HCT116 (cell line): ENCODE data around the gene NCCRP1.

Experiments
- ATF3 ChIP-seq: IDR thresholded peaks from 2 replicates; pipeline ENCODE4 v1.6.1; 2012
- CBX3 ChIP-seq: IDR thresholded peaks from 2 replicates; pipeline ENCODE4 v1.6.1; 2012; ENCODE audit warnings: low read depth
- CTCF ChIP-seq, 3 experiments: fragments of 200-600 bp in 1 of 3; sonication (generic) in 1 of 3; IDR thresholded peaks in 2 of 3; conservative IDR thresholded peaks in 1 of 3; 2 replicates each; pipeline ENCODE4 v1.5.1; 2012 to 2017; ENCODE audit warnings: low read depth in 2 of 3, low read length in 2 of 3, antibody characterized with exemption in 1 of 3, borderline replicate concordance in 1 of 3, control low read depth in 1 of 3, mild to moderate bottlenecking in 1 of 3, mixed read lengths in 1 of 3, mixed run types in 1 of 3, moderate library complexity in 1 of 3; ENCODE audit not compliant: insufficient read depth in 1 of 3
- EGR1 ChIP-seq: IDR thresholded peaks from 2 replicates; pipeline ENCODE4 v1.6.1; 2012; ENCODE audit warnings: low read depth
- EZH2 ChIP-seq: fragments of 200-600 bp; sonication (generic); IDR thresholded peaks from 2 replicates; pipeline ENCODE4 v1.6.1; 2017; ENCODE audit warnings: antibody characterized with exemption, mixed run types
- POLR2A ChIP-seq: IDR thresholded peaks from 2 replicates; pipeline ENCODE4 v1.7.0; 2011; ENCODE audit warnings: borderline replicate concordance; ENCODE audit not compliant: insufficient read depth, insufficient read length; ENCODE audit errors: extremely low read depth
- POLR2AphosphoS5 ChIP-seq: IDR thresholded peaks from 2 replicates; pipeline ENCODE4 v1.6.1; 2011; ENCODE audit warnings: mild to moderate bottlenecking, low read depth, low read length, moderate library complexity
- SIN3A ChIP-seq: IDR thresholded peaks from 2 replicates; pipeline ENCODE4 v1.6.1; 2012; ENCODE audit warnings: low read depth
- ZBTB33 ChIP-seq: IDR thresholded peaks from 2 replicates; pipeline ENCODE4 v1.6.1; 2011; ENCODE audit warnings: mild to moderate bottlenecking, low read length, moderate library complexity; ENCODE audit not compliant: insufficient replicate concordance; ENCODE audit errors: extremely low read depth
- ZFX ChIP-seq: fragments of 450-650 bp; IDR thresholded peaks from 2 replicates; pipeline ENCODE4 v1.6.1; 2017

- no peak for TF ChIP-seq EZH2
- no peak for TF ChIP-seq ATF3
- TF ChIP-seq POLR2A: no peak
- TF ChIP-seq POLR2AphosphoS5: no peak
- no peak for TF ChIP-seq CTCF (IDR thresholded peaks at IDR 0.05 in 2 of 3, conservative IDR thresholded peaks at IDR 0.05 in 1 of 3; ENCODE audit: borderline replicate concordance in 1 of 3, insufficient read depth in 1 of 3, low read depth in 2 of 3, low read length in 2 of 3)
- TF ChIP-seq ZBTB33: no peak
- TF ChIP-seq ZFX: no peak
- no peak for TF ChIP-seq CBX3
- no peak for TF ChIP-seq EGR1
- TF ChIP-seq SIN3A: no peak
Measured at GRCh38 chr19:39193803-39194202, 3.0 kb upstream of the NCCRP1 start.
